ENCODE data around the gene VPS37B. TPM values are rescaled to one million over a fixed set of nuclear protein-coding genes. Genes with fewer than 3 reads are reported as not detected.

Gene VPS37B
- polyA plus RNA-seq, 1 of the 3 experiments (the other 2 are of a cell fraction), result 41.1 TPM

GRCh38 chr12:122870867-122871664, 24.9 kb downstream of the VPS37B start (continued):
- TF ChIP-seq, protein P1, sequence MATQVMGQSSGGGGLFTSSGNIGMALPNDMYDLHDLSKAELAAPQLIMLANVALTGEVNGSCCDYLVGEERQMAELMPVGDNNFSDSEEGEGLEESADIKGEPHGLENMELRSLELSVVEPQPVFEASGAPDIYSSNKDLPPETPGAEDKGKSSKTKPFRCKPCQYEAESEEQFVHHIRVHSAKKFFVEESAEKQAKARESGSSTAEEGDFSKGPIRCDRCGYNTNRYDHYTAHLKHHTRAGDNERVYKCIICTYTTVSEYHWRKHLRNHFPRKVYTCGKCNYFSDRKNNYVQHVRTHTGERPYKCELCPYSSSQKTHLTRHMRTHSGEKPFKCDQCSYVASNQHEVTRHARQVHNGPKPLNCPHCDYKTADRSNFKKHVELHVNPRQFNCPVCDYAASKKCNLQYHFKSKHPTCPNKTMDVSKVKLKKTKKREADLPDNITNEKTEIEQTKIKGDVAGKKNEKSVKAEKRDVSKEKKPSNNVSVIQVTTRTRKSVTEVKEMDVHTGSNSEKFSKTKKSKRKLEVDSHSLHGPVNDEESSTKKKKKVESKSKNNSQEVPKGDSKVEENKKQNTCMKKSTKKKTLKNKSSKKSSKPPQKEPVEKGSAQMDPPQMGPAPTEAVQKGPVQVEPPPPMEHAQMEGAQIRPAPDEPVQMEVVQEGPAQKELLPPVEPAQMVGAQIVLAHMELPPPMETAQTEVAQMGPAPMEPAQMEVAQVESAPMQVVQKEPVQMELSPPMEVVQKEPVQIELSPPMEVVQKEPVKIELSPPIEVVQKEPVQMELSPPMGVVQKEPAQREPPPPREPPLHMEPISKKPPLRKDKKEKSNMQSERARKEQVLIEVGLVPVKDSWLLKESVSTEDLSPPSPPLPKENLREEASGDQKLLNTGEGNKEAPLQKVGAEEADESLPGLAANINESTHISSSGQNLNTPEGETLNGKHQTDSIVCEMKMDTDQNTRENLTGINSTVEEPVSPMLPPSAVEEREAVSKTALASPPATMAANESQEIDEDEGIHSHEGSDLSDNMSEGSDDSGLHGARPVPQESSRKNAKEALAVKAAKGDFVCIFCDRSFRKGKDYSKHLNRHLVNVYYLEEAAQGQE (IDR thresholded peaks at IDR 0.05; ENCODE audit: low read depth, low read length), result no peak

DNA sequence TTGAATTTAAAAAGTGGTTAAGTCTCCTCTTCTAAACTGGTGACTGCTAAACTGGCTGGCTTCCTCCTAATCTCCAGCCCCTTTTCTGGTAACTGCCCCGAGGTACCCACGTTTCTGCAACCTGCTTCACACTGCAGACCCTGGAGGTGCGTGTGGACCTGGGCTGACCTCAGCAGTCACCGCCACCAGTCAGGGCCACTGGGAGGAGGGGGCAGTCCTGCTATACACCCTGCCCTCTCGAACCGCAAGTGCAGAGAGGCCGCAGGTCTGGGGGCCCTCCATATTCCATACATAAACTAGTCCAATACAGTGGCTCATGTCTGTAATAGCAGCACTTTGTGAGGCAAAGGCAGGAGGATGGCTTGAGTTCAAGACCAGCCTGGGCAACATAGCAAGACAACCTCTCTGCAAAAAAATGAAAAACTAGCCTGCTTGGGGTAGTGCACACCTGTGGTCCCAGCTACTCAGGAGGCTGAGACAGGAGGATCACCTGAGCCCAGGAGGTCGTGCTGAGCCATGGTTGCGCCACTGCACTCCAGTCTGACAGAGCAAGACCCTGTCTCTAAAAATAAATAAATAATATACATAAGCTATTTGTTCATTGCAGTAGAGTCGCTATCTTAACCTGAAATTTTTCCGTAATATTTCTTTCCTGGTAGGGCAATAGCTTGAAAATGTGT, 25.6 kb downstream of the VPS37B start:
- CTCF ChIA-PET, result interaction anchor here (0.7 to 4.0 kb wide), 10 partner anchors 10 to 368 kb away, joined by 3 to 50 read pairs (median 4); no protein-coding TSS in a partner anchor
- Histone ChIP-seq H3K4me2 (no peak overlapping the region), H3K9ac (no peak overlapping the region)

More for the DNA sequence above, 25.6 kb downstream of the VPS37B start:
- Histone ChIP-seq H3K36me3 (replicated peaks in 1 of 2; ENCODE audit: control insufficient read depth in 1 of 2, insufficient read depth in 2 of 2, low read length in 1 of 2) (peaks cover 9 to 35% of the 10 kb centered on the region in 2 experiments), H3F3A (replicated peaks; ENCODE audit: insufficient read depth) (no peaks in the 10 kb centered on the region), H3K79me2 (ENCODE audit: insufficient read depth) (peaks cover 40% of the 10 kb centered on the region), H3K9me3 (no peaks in the 10 kb centered on the region), H3K4me1 (ENCODE audit: control insufficient read depth in 1 of 2, insufficient read depth in 2 of 2, low read depth in 1 of 2, low read length in 1 of 2) (peaks cover 15 to 49% of the 10 kb centered on the region in 2 experiments; a peak in 3 of 4 replicates), H3K4me3 (ENCODE audit: low read depth in 2 of 2, low read length in 1 of 2) (no peak overlapping the region), H3K9me2 (no peaks in the 10 kb centered on the region), H4K20me1 (ENCODE audit: insufficient read depth) (peaks cover 6% of the 10 kb centered on the region; the same call in 1 of the 2 replicates), H3K27ac (ENCODE audit: low read depth in 2 of 2, low read length in 1 of 2) (no peak overlapping the region; a peak in 1 of 4 replicates), H3K27me3 (ENCODE audit: insufficient read depth) (no peaks in the 10 kb centered on the region), H2AFZ (ENCODE audit: low read depth) (no peak overlapping the region)
- TF ChIP-seq SMC3 (IDR thresholded peaks at IDR 0.05; ENCODE audit: low read depth, low read length) (no peak), FOXJ3 (CRISPR knock-in tag; IDR thresholded peaks at IDR 0.05) (no peak), RCOR1 (IDR thresholded peaks at IDR 0.05; ENCODE audit: low read length) (no peak), NFIC (IDR thresholded peaks at IDR 0.05; ENCODE audit: borderline replicate concordance) (no peak), GATA2 (CRISPR knock-in tag; IDR thresholded peaks at IDR 0.05) (no peak), YY1 (IDR thresholded peaks at IDR 0.05; ENCODE audit: low read depth) (no peak), MAX (IDR thresholded peaks at IDR 0.05; ENCODE audit: low read depth) (no peak), EP300 (IDR thresholded peaks at IDR 0.05; ENCODE audit: borderline replicate concordance in 1 of 2, low read depth in 1 of 2, low read length in 1 of 2) (no peak), FOSL2 (IDR thresholded peaks at IDR 0.05; ENCODE audit: borderline replicate concordance, low read depth) (no peak)
- TF ChIP-seq, protein P2, sequence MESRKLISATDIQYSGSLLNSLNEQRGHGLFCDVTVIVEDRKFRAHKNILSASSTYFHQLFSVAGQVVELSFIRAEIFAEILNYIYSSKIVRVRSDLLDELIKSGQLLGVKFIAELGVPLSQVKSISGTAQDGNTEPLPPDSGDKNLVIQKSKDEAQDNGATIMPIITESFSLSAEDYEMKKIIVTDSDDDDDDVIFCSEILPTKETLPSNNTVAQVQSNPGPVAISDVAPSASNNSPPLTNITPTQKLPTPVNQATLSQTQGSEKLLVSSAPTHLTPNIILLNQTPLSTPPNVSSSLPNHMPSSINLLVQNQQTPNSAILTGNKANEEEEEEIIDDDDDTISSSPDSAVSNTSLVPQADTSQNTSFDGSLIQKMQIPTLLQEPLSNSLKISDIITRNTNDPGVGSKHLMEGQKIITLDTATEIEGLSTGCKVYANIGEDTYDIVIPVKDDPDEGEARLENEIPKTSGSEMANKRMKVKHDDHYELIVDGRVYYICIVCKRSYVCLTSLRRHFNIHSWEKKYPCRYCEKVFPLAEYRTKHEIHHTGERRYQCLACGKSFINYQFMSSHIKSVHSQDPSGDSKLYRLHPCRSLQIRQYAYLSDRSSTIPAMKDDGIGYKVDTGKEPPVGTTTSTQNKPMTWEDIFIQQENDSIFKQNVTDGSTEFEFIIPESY (IDR thresholded peaks at IDR 0.05; ENCODE audit: borderline replicate concordance, low read depth), result no peak
- no peak for DNase-seq
- WGBS (ENCODE audit: low lambda C conversion rate), result 90% methylated on average over 10 of the region's 11 CpGs
- POLR2A ChIA-PET, result no interaction called here

Measured in SK-N-SH (cell line).